Stomach (tissue), 9 donors: ENCODE measurements around the gene OMP. TPM values are rescaled to one million over a fixed set of nuclear protein-coding genes. Genes with fewer than 3 reads are reported as not detected.

Experiments used
- DNase-seq, 2 donors: peaks; one replicate each; pipeline versions ENCODE4 v3.0.0 to v3.0.0-alpha.2; 2013 to 2019
- H3K27ac ChIP-seq, 5 donors: fragments of 200-600 bp in 4 of 5; sonication (generic) in 4 of 5; one replicate each; pipeline ENCODE4 v1.5.1; 2013 to 2019; ENCODE audit warnings: mild to moderate bottlenecking in 1 of 5, moderate library complexity in 1 of 5
- H3K27me3 ChIP-seq, 3 donors: fragments of 200-600 bp; sonication (generic); one replicate each; pipeline ENCODE4 v1.5.1; 2017 to 2019; ENCODE audit warnings: mixed run types in 1 of 3
- H3K36me3 ChIP-seq, 4 donors: fragments of 200-600 bp; sonication (generic); 1 replicate in 3 of 4; 2 replicates in 1 of 4; pipeline ENCODE4 v1.5.1; 2016 to 2019
- H3K4me1 ChIP-seq, 4 donors: fragments of 200-600 bp; sonication (generic); one replicate each; pipeline ENCODE4 v1.5.1; 2016 to 2019
- H3K4me3 ChIP-seq, 4 donors: fragments of 200-600 bp; sonication (generic) in 3 of 4; one replicate each; pipeline ENCODE4 v1.5.1; 2016 to 2019; ENCODE audit warnings: mild to moderate bottlenecking in 1 of 4
- H3K9me3 ChIP-seq, 4 donors: fragments of 200-600 bp; sonication (generic); one replicate each; pipeline ENCODE4 v1.5.1; 2016 to 2019
- EP300 ChIP-seq: sonication (generic); formaldehyde crosslinking; IDR thresholded peaks from one replicate; pipeline ENCODE4 v1.6.1; 2017; ENCODE audit warnings: antibody characterized with exemption
- POLR2A ChIP-seq, 4 donors: fragments of 450-650 bp; IDR thresholded peaks; one replicate each; pipeline ENCODE4 v1.6.1; 2016; ENCODE audit warnings: antibody characterized with exemption in 4 of 4, control low read depth in 2 of 4, mild to moderate bottlenecking in 1 of 4, moderate library complexity in 1 of 4
- POLR2AphosphoS5 ChIP-seq, 3 donors: sonication (generic); formaldehyde crosslinking; IDR thresholded peaks; one replicate each; pipeline ENCODE4 v1.6.1; 2016; ENCODE audit warnings: antibody characterized with exemption in 3 of 3
- WGBS, 5 donors: extraction: QIAGEN DNeasy Blood & Tissue Kit in 3 of 5; methylation state at CpG; one replicate each; pipeline versions ENCODE4 v1.1.5 to v1.1.7; 2013 to 2018; 5-methylcytosine and 5-hydroxymethylcytosine counted together
- intact Hi-C: fragments of 100-400 bp; cut with DNase I; formaldehyde crosslinking; loops from one replicate; pipeline ENCODE4 v1.15.1; 2023; ENCODE audit warnings: low total_unique reads
- polyA plus RNA-seq, 3 donors: library from polyadenylated mRNA; stranded (reverse); fragments of 200-250 nt; gene quantifications; one replicate each; pipeline ENCODE4 v1.2.3, GENCODE V29; 2013
- total RNA-seq, 5 donors: library from RNA; depleted of rRNA; stranded (reverse); fragments of >200 nt; gene quantifications; one replicate each; pipeline versions ENCODE4 v1.1.0 to v1.2.3, GENCODE V29; 2014 to 2016
- TF ChIP-seq, protein P1 (sequence below), 7 experiments: fragments of 450-650 bp in 4 of 7; fragments of 200-600 bp in 3 of 7; sonication (generic) in 3 of 7; IDR thresholded peaks; one replicate each; pipeline ENCODE4 v1.5.1; 2016 to 2019; ENCODE audit warnings: antibody characterized with exemption in 7 of 7, control low read depth in 2 of 7, mild to moderate bottlenecking in 1 of 7
- donor health status: healthy with polysubstance abuse.
- donor health status: Bipolar disorder and iron deficiency.
- donor health status: healthy.

Gene OMP
- total and polyA plus RNA-seq, 8 donors = 1.1 to 63.7 (median 16.4) TPM; not detected in 3

DNA sequence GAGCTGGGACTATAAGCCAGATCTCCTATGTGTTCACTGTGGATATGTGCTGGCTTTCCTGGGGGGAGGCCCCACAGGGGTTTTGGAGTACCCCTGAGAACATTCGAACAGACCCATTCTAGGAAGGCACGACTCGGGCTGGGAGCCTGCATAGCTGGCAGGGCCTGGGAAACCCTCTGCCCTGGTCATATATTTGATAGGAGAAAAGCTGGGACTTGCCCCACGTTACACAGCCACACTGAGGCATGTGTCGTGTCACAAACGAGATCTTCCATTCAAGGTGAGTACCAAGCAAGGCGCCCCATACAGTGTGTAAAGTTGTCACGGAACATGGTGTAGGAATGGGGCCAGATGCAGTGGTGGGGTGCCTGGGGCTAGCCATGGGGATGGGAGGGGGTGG, 36.6 kb downstream of the OMP start:
- Histone ChIP-seq H3K27me3 (peaks cover 0 to 26% (median 7%) of the 10 kb centered on the region in 3 donors), H3K9me3 (no peaks in the 10 kb centered on the region), H3K4me1 (peaks cover 5 to 23% (median 10%) of the 10 kb centered on the region in 4 donors), H3K27ac (peak overlapping the region in 1 of 5 donors; percentile 15), H3K4me3 (no peak overlapping the region), H3K36me3 (no peaks in the 10 kb centered on the region)
- intact Hi-C loops = no loop called here
- no peak for DNase-seq
- TF ChIP-seq POLR2A (IDR thresholded peaks at IDR 0.05) (no peak), EP300 (no peak), POLR2AphosphoS5 (IDR thresholded peaks at IDR 0.05) (no peak)
- TF ChIP-seq, protein P1, sequence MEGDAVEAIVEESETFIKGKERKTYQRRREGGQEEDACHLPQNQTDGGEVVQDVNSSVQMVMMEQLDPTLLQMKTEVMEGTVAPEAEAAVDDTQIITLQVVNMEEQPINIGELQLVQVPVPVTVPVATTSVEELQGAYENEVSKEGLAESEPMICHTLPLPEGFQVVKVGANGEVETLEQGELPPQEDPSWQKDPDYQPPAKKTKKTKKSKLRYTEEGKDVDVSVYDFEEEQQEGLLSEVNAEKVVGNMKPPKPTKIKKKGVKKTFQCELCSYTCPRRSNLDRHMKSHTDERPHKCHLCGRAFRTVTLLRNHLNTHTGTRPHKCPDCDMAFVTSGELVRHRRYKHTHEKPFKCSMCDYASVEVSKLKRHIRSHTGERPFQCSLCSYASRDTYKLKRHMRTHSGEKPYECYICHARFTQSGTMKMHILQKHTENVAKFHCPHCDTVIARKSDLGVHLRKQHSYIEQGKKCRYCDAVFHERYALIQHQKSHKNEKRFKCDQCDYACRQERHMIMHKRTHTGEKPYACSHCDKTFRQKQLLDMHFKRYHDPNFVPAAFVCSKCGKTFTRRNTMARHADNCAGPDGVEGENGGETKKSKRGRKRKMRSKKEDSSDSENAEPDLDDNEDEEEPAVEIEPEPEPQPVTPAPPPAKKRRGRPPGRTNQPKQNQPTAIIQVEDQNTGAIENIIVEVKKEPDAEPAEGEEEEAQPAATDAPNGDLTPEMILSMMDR (IDR thresholded peaks at IDR 0.05) = no peak
- 94 to 99% (median 97%) methylated on average over 8 of the region's 8 CpGs for WGBS, 5 donors

DNA sequence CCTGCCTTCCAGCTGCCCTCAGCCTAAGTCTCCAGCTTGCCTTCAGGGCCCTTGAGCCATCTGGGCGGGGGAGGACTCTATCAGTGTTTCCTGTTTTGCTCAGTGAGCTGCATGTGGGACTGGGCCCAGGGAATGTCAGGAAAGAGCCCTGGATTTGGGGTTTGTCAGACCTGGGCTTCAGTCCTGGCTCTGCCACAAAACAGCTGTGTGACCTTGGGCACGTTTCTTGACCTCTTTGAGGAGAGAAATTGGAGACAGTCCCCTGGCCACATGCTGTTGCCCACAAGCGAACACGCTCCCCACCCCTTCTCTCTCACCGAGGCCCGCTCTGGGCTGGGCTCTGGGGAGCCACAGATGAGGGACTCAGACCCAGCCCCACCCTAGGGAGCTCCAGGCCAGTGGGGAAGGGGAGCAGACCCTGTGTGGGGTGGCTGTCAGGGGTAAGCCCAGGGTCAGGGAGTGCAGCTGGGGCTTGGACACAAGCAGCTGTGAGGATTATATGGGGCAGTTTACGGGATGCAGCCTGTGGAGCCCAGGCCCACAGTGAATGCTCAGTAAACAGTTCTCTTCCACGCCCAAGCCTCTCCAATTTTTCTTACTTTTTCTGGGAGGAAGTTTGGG, 37.7 kb downstream of the OMP start:
- TF ChIP-seq, protein P1 (IDR thresholded peaks at IDR 0.05) = no peak
- TF ChIP-seq POLR2A (IDR thresholded peaks at IDR 0.05) (no peak), POLR2AphosphoS5 (IDR thresholded peaks at IDR 0.05) (no peak), EP300 (no peak)
- DNase-seq = peak in 1 of 2 donors; percentile 63
- peaks cover 5 to 34% (median 10%) of the 10 kb centered on the region in 4 donors for H3K4me1 ChIP-seq
- no peaks in the 10 kb centered on the region for H3K36me3 ChIP-seq
- 54 to 85% (median 74%) methylated on average over 8 of the region's 8 CpGs for WGBS, 5 donors
- intact Hi-C loops = no loop called here
- no peak overlapping the region for H3K4me3 ChIP-seq
- H3K27ac ChIP-seq = peak overlapping the region in 4 of 5 donors; percentile 14 to 42 (median 16)
- H3K9me3 ChIP-seq = no peaks in the 10 kb centered on the region
- peaks cover 0 to 26% (median 7%) of the 10 kb centered on the region in 3 donors for H3K27me3 ChIP-seq

DNA sequence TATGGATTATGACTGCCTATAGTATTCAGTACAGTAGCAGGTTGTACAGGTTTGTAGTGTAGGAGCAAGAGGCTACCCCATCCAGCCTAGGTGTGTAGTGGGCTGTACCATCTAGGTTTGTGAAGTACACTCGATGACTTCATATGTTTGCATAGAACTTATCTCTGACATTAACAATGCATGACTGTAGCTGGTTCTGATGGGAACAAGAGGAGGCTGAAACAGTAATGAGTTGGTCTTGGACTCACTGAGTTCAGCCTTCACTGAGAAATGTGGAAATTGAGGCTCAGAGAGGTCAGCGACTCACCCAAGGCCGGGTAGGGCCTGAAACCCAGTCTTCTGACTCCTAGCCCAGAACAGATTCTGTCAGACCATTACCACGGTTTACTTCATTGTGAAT, 38.4 kb downstream of the OMP start:
- DNase-seq = peak in 1 of 2 donors; percentile 87
- no peaks in the 10 kb centered on the region for H3K36me3 ChIP-seq
- TF ChIP-seq POLR2AphosphoS5 (IDR thresholded peaks at IDR 0.05) = peak in 1 of 3 donors; percentile 17
- TF ChIP-seq EP300 = no peak
- peaks cover 0 to 26% (median 7%) of the 10 kb centered on the region in 3 donors for H3K27me3 ChIP-seq
- peak overlapping the region in 2 of 5 donors; percentile 15 to 18 for H3K27ac ChIP-seq
- no peak overlapping the region for H3K4me3 ChIP-seq
- intact Hi-C loops = no loop called here
- no peaks in the 10 kb centered on the region for H3K9me3 ChIP-seq
- 65 to 81% (median 69%) methylated on average over 4 of the region's 4 CpGs for WGBS, 5 donors
- H3K4me1 ChIP-seq = peaks cover 5 to 35% (median 10%) of the 10 kb centered on the region in 4 donors

DNA sequence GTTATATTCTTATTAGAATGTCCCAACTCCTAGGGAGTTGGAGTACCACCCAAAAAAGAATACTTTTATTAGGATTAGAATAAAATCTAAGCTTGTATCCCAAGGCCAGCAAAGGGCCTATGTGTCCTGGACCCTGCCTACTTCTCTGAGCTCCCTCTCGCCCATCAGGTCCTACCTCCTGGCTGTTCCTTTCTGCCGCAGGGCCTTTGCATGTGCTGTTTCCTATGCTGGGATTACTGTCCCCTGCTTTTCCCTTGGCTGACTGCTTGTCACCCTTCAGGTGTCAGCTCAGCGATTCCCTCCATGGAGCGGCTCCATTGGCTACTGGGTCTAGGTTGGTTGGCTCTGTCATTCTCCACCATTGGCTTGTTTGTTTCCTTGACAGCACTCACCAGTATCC, 38.8 kb downstream of the OMP start:
- Histone ChIP-seq H3K27me3 (peaks cover 0 to 26% (median 7%) of the 10 kb centered on the region in 3 donors), H3K27ac (peak overlapping the region in 1 of 5 donors; percentile 12), H3K36me3 (no peaks in the 10 kb centered on the region), H3K4me1 (peaks cover 5 to 35% (median 10%) of the 10 kb centered on the region in 4 donors), H3K4me3 (no peak overlapping the region), H3K9me3 (no peaks in the 10 kb centered on the region)
- intact Hi-C loops = no loop called here
- no peak for DNase-seq
- 95 to 100% (median 98%) methylated on average over 4 of the region's 4 CpGs for WGBS, 5 donors
- no peak for TF ChIP-seq EP300
- TF ChIP-seq POLR2AphosphoS5 (IDR thresholded peaks at IDR 0.05) = no peak
- TF ChIP-seq, protein P1 (IDR thresholded peaks at IDR 0.05) = no peak
- TF ChIP-seq POLR2A (IDR thresholded peaks at IDR 0.05) = no peak
